ENCODE measurements around the gene TMPO. TPM values are rescaled to one million over a fixed set of nuclear protein-coding genes. Genes with fewer than 3 reads are reported as not detected.

The TMPO gene
- total RNA-seq, 6 experiments from 2014 or later, result 19.8 to 43.2 (median 29.9) TPM

- TF ChIP-seq POLR2A (IDR thresholded peaks at IDR 0.05) (no peak), CTCF (IDR thresholded peaks at IDR 0.05) (no peak)
- intact Hi-C loops (cut with DNase I), result no loop called here
- ATAC-seq (no peak), DNase-seq (no peak)
- no peaks in the 10 kb centered on the region for H3K36me3 ChIP-seq
- H3K9me3 ChIP-seq, result no peaks in the 10 kb centered on the region
- H3K4me3 ChIP-seq, result no peak overlapping the region
- no peaks in the 10 kb centered on the region for H3K4me1 ChIP-seq
- WGBS (ENCODE audit: insufficient coverage, low coverage, low lambda C conversion rate, missing lambda C conversion rate), result 94% methylated on average over 2 of the region's 6 CpGs
- no peak overlapping the region for H3K27ac ChIP-seq
- H3K27me3 ChIP-seq, result no peaks in the 10 kb centered on the region
These were observed 44.8 kb upstream of the TMPO start for GRCh38 chr12:98470469-98471082.

DNA sequence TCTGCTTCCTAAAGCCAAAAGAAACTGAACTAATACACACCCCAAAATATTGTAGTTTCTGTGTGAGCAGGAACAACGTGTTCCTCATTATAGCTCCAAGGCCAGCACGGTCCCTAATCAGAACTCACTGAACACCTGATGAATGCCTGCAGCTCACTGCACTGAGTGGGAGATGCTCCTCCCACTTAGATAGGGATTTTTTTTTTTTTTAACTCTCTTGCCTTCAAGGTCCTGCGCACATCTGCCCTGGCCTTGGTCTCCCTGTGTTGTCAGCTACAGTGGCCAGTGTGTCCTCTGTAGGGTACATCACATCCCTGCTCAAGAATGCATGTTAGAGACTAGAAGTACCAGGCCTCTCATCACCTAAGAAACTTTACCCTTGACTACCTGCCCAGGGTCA, 44.3 kb upstream of the TMPO start:
- intact Hi-C loops (cut with DNase I), result no loop called here
- no peak for TF ChIP-seq POLR2A (IDR thresholded peaks at IDR 0.05)
- TF ChIP-seq CTCF (IDR thresholded peaks at IDR 0.05), result no peak

GRCh38 chr12:98475565-98475908, 39.9 kb upstream of the TMPO start:
- Histone ChIP-seq H3K9me3 (no peaks in the 10 kb centered on the region), H3K27me3 (no peaks in the 10 kb centered on the region), H3K4me1 (no peaks in the 10 kb centered on the region), H3K27ac (no peak overlapping the region), H3K4me3 (no peak overlapping the region), H3K36me3 (no peaks in the 10 kb centered on the region)
- no peak for ATAC-seq
- no peak for DNase-seq
- TF ChIP-seq POLR2A (IDR thresholded peaks at IDR 0.05) (no peak), CTCF (IDR thresholded peaks at IDR 0.05) (no peak)
- intact Hi-C loops (cut with DNase I), result no loop called here

More for the DNA sequence above, 44.3 kb upstream of the TMPO start:
- H3K4me1 ChIP-seq, result no peaks in the 10 kb centered on the region
- no peaks in the 10 kb centered on the region for H3K36me3 ChIP-seq
- DNase-seq (no peak), ATAC-seq (no peak)
- no peaks in the 10 kb centered on the region for H3K9me3 ChIP-seq
- no peak overlapping the region for H3K27ac ChIP-seq
- H3K27me3 ChIP-seq, result no peaks in the 10 kb centered on the region
- 69% methylated on average over 3 of the region's 3 CpGs for WGBS (ENCODE audit: insufficient coverage, low coverage, low lambda C conversion rate, missing lambda C conversion rate)
- H3K4me3 ChIP-seq, result no peak overlapping the region

- 86% methylated on average over 4 of the region's 5 CpGs for WGBS (ENCODE audit: insufficient coverage, low coverage, low lambda C conversion rate, missing lambda C conversion rate)
- TF ChIP-seq POLR2A (IDR thresholded peaks at IDR 0.05) (no peak), CTCF (IDR thresholded peaks at IDR 0.05) (no peak)
- Histone ChIP-seq H3K36me3 (no peaks in the 10 kb centered on the region), H3K9me3 (no peaks in the 10 kb centered on the region), H3K27me3 (no peaks in the 10 kb centered on the region), H3K4me3 (no peak overlapping the region), H3K27ac (no peak overlapping the region), H3K4me1 (no peaks in the 10 kb centered on the region)
- ATAC-seq (no peak), DNase-seq (no peak)
- intact Hi-C loops (cut with DNase I), result no loop called here
These were observed 36.8 kb upstream of the TMPO start for GRCh38 chr12:98478606-98479005.

Measured in right lobe of liver (tissue), 6 donors.